Measurements from ENCODE around the gene POLR3A. TPM values are rescaled to one million over a fixed set of nuclear protein-coding genes. Genes with fewer than 3 reads are reported as not detected.

POLR3A gene
- polyA plus RNA-seq, 1 of the 3 experiments (the other 2 are of a cell fraction), result 10.8 TPM

DNA sequence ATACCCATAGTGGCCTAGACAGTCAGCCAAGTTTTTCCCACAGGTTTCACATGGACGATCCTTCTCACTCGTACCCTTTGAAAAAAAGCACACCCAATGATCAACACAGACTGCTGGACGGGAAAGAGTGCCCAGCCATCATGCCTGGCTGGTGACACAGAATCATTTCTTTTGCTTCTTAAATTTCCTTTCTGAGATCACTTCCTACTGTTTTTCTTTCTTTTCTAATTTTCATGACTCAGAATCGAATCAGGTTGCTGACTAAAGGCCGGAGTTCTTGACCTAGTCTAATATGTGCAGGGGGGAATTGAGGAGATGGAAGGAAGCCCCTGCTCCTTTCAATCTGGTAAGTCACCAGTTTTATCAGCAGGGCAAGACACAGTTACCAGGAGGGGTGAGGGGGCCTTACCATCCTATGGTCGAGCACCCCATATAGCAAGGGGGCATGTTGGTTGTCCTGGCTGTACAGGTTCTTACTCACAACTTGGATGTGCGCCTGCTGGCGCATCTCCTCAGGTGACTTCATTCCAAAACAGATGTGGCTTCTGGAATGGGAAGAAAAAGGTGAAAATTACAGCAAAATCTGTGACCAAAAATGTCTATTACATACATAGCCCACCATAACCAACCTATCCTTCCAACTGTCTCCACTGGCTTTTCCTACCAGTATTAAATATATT, 3.5 kb downstream of the POLR3A start:
- no peak for DNase-seq
- H4K20me1 ChIP-seq (ENCODE audit: insufficient read depth), result no peaks in the 10 kb centered on the region
- CTCF ChIA-PET, result no interaction called here
- peak overlapping the region in 1 of 2 experiments; percentile 22; a peak in 1 of 4 replicates for H3K4me3 ChIP-seq (ENCODE audit: low read depth in 2 of 2, low read length in 1 of 2)
- TF ChIP-seq, protein P1, sequence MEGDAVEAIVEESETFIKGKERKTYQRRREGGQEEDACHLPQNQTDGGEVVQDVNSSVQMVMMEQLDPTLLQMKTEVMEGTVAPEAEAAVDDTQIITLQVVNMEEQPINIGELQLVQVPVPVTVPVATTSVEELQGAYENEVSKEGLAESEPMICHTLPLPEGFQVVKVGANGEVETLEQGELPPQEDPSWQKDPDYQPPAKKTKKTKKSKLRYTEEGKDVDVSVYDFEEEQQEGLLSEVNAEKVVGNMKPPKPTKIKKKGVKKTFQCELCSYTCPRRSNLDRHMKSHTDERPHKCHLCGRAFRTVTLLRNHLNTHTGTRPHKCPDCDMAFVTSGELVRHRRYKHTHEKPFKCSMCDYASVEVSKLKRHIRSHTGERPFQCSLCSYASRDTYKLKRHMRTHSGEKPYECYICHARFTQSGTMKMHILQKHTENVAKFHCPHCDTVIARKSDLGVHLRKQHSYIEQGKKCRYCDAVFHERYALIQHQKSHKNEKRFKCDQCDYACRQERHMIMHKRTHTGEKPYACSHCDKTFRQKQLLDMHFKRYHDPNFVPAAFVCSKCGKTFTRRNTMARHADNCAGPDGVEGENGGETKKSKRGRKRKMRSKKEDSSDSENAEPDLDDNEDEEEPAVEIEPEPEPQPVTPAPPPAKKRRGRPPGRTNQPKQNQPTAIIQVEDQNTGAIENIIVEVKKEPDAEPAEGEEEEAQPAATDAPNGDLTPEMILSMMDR (IDR thresholded peaks at IDR 0.05), result no peak
- TF ChIP-seq MEF2A (IDR thresholded peaks at IDR 0.05; ENCODE audit: borderline replicate concordance, low read depth), result peak; percentile 6; the same call in 1 of the 2 replicates
- peak; percentile 91 for TF ChIP-seq FOSL2 (IDR thresholded peaks at IDR 0.05; ENCODE audit: borderline replicate concordance, low read depth)
- TF ChIP-seq, protein P2, sequence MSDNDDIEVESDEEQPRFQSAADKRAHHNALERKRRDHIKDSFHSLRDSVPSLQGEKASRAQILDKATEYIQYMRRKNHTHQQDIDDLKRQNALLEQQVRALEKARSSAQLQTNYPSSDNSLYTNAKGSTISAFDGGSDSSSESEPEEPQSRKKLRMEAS (IDR thresholded peaks at IDR 0.05; ENCODE audit: low read depth), result peak; percentile 67; the same call in 1 of the 2 replicates
- TF ChIP-seq, protein P3, sequence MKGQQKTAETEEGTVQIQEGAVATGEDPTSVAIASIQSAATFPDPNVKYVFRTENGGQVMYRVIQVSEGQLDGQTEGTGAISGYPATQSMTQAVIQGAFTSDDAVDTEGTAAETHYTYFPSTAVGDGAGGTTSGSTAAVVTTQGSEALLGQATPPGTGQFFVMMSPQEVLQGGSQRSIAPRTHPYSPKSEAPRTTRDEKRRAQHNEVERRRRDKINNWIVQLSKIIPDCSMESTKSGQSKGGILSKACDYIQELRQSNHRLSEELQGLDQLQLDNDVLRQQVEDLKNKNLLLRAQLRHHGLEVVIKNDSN (IDR thresholded peaks at IDR 0.05; ENCODE audit: borderline replicate concordance, low read depth), result no peak
- TF ChIP-seq NRF1 (IDR thresholded peaks at IDR 0.05; ENCODE audit: low read depth, low read length), result no peak
- TF ChIP-seq NFIC (IDR thresholded peaks at IDR 0.05; ENCODE audit: borderline replicate concordance), result peak; percentile 77; the same call in 1 of the 2 replicates
- peak; percentile 46; the same call in 1 of the 2 replicates for TF ChIP-seq FOXM1 (IDR thresholded peaks at IDR 0.05; ENCODE audit: low read depth)
- peak; percentile 73 for TF ChIP-seq JUND (IDR thresholded peaks at IDR 0.05)
- TF ChIP-seq, protein P4, sequence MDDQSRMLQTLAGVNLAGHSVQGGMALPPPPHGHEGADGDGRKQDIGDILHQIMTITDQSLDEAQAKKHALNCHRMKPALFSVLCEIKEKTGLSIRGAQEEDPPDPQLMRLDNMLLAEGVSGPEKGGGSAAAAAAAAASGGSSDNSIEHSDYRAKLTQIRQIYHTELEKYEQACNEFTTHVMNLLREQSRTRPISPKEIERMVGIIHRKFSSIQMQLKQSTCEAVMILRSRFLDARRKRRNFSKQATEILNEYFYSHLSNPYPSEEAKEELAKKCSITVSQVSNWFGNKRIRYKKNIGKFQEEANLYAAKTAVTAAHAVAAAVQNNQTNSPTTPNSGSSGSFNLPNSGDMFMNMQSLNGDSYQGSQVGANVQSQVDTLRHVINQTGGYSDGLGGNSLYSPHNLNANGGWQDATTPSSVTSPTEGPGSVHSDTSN (IDR thresholded peaks at IDR 0.05), result peak; percentile 37; the same call in 1 of the 2 replicates
- no peak for TF ChIP-seq ELF1 (IDR thresholded peaks at IDR 0.05)
- peak; percentile 73 for TF ChIP-seq TCF12 (IDR thresholded peaks at IDR 0.05)
- peak; percentile 25; the same call in 1 of the 2 replicates for TF ChIP-seq TEAD4 (IDR thresholded peaks at IDR 0.05; ENCODE audit: borderline replicate concordance, insufficient read depth)
- peak in 1 of 2 experiments; percentile 54; a peak in 1 of 4 replicates for TF ChIP-seq EP300 (IDR thresholded peaks at IDR 0.05; ENCODE audit: borderline replicate concordance in 1 of 2, low read depth in 1 of 2, low read length in 1 of 2)
- peaks cover 11 to 15% of the 10 kb centered on the region in 2 experiments for H3K4me1 ChIP-seq (ENCODE audit: control insufficient read depth in 1 of 2, insufficient read depth in 2 of 2, low read depth in 1 of 2, low read length in 1 of 2)
- no peaks in the 10 kb centered on the region for H3K9me3 ChIP-seq
- H3K9ac ChIP-seq, result peak overlapping the region; percentile 29; the same call in 1 of the 2 replicates
- POLR2A ChIA-PET, result no interaction called here
- peaks cover 38 to 52% of the 10 kb centered on the region in 2 experiments for H3K36me3 ChIP-seq (replicated peaks in 1 of 2; ENCODE audit: control insufficient read depth in 1 of 2, insufficient read depth in 2 of 2, low read length in 1 of 2)
- 24% methylated on average over 8 of the region's 8 CpGs for WGBS (ENCODE audit: low lambda C conversion rate)
- H3K27me3 ChIP-seq (ENCODE audit: insufficient read depth), result no peaks in the 10 kb centered on the region
- H3K27ac ChIP-seq (ENCODE audit: low read depth in 2 of 2, low read length in 1 of 2), result peak overlapping the region in 1 of 2 experiments; percentile 92; a peak in 2 of 4 replicates
- H2AFZ ChIP-seq (ENCODE audit: low read depth), result no peak overlapping the region
- H3F3A ChIP-seq (replicated peaks; ENCODE audit: insufficient read depth), result peaks cover 36% of the 10 kb centered on the region
- no peaks in the 10 kb centered on the region for H3K9me2 ChIP-seq
- H3K4me2 ChIP-seq, result peak overlapping the region; percentile 87
- H3K79me2 ChIP-seq (ENCODE audit: insufficient read depth), result peaks cover 37% of the 10 kb centered on the region

Data from SK-N-SH (cell line).